HG03108 (cell line): ENCODE data around the gene PPCDC.
A peak's percentile ranks its signal among the peaks of the same experiment; 100 is the strongest.

ENCODE experiments used
- ATAC-seq: cut with Tn5 transposase; IDR thresholded peaks from one replicate; pipeline ENCODE4 v1.9.1; 2021; ENCODE audit warnings: moderate library complexity; ENCODE audit not compliant: unreplicated experiment

PPCDC gene

DNA sequence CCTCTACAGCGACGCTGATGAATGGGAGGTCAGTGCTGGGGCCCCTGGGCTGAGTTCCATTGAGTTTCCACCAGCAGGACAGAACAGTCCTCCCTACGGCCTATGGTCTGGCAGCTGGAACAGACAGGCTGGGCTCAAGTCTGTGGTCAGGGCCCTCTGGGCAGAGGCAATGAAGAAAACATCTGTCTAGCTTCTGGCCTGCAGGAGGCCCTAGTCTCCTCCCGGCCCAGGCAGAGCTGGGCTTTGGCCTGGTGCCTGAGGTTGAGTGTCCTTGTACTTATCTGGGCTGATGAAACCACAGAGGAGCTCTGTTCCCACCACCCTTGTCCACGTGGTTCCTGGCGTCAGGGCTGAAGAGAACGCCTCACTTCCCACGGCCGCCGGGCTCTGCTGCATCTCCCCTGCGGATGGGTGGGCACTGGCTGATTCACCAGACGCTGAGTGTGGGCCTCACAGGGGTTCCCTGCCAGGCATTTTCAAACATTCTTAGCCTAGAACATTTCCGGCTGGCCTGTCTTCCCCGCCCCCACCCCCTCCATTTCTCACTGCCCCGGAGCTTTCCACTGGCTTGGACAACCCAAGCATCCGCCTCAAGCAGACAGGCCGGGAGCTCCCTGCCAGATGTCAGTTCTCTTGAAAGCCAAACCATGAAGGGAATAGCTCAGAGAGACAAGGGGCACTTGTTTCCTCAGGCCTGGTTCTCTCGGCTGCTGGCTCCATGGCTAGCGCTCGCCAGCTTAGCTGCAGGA is 20.3 kb downstream of the PPCDC start:
- peak; percentile 28 for ATAC-seq

DNA sequence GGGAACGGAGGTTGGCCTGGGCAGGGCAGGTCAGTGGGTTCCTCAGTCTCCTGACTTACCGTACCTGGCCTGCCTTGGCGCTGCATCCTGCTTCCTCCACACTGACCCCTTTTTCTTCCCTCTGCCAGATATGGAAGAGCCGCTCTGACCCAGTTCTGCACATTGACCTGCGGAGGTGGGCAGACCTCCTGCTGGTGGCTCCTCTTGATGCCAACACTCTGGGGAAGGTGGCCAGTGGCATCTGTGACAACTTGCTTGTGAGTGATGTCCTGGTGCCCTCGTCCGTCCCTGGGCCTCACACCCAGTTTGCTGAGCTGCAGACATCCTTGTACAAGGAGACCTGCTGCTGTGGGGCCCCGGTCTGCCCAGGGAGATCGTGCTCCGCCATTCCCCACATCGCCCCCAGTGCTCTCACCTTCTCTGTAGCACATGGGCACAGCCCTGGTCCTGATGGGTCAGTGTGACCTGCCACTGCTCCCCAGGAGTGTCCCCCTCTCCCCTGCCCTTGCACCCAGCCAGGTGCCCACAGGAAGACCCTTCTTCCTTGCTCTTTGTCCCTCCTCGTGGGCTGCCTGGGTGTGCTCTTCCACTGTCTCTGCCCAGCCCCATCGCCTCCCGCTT is 21.0 kb downstream of the PPCDC start:
- ATAC-seq, result no peak

DNA sequence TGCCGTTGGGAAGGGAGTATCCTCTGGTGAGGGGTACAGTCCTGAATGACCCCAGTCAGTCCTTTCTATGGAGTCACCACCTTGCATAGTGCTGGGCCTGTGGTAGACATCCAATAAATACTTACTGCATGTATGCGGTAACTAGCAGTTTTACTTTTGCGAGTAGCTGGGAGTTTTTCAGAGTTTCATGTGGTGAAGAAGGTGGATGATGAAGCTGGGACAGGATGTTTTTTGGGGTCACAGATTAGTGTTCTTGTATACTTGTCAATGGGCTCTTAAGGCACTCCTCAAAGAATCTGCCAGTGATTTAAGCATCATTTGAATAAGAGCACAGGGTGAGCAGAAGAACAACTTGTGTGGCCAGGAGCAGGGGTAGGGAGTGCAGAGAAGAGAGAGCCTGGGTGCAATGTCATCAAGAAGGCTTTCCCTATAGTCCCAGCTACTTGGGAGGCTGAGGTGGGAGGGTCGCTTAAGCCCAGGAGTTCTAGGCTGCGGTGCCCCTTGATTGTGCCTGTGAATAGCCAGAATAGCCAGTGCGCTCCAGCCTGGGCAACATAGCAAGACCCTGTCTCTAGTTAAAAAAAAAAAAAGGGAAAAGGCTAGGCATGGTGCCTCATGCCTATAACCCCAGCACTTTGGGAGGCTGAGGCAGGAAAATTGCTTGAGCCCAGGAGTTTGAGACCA is 22.1 kb downstream of the PPCDC start:
- ATAC-seq, result no peak

DNA sequence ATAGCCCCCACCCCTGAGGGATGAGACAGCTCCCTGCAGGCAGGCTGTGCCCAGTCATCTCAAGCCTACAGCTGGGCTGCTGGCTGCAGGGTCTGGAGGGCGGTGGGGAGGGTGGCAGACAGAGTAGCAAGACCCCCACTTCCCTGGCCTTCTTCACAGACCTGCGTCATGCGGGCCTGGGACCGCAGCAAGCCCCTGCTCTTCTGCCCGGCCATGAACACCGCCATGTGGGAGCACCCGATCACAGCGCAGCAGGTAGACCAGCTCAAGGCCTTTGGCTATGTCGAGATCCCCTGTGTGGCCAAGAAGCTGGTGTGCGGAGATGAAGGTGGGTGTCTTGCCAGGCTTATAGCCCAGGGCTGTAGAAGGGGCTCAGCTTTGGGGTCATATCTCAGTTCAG is 25.0 kb downstream of the PPCDC start:
- no peak for ATAC-seq

DNA sequence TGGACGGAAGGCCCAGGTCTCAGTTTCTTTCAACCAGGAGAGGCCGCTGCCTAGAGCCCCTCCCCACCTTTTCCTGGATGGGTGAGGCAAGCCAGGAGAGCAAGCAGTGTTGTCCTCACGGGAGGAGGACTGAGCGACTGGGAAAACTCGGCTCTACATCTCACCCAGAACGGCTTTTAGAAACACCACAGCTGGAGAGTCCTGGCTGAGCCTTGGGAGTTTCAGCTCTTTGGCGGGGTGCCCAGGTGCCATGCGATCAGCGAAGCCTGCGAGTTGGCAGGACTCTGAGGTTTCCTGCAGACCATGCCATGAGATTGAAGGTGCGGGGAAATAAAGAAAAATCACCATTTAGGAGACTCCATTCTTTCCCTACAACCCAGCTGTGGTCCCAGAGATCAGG is 26.0 kb downstream of the PPCDC start:
- ATAC-seq, result no peak

DNA sequence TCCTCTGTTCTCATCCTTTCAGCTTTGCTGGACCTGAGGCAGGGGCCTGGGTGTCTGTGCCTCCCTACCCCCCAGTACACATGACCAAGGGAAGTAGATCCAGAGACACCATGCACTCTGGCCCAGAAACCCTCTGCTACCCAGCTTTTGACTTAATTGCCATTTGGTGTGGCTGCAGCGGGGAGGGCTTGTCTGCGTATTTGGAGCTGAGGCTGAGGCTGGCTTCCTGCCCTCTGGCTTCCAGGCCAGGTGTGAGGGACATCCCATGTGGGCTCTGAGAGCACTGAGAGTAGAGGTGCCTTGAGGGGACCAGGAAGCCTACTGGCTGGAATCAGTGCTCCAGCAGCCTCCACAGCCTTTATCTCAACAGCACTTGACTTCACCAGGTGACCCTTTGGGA is 26.9 kb downstream of the PPCDC start:
- no peak for ATAC-seq

DNA sequence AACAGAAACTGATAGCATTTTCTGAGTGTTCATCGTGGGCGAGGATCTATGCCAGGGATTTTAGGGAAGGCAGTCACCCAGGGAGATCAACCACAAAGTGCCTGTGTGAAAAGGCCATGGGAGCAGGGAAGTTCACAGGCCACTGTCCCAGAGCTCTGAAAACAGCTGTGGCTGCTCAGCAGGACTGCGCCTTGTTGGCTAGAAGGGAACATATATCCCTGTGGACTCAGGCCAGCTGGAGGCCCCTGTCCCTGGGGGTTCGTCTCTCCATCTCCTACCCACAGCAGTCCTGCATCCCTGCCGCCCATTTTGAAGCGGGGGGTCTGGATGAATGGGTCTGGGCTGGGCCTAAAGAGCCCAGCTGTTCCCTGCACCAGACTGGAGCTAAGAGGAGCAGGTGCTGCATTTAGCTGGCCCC is 27.8 kb downstream of the PPCDC start:
- ATAC-seq, result no peak

DNA sequence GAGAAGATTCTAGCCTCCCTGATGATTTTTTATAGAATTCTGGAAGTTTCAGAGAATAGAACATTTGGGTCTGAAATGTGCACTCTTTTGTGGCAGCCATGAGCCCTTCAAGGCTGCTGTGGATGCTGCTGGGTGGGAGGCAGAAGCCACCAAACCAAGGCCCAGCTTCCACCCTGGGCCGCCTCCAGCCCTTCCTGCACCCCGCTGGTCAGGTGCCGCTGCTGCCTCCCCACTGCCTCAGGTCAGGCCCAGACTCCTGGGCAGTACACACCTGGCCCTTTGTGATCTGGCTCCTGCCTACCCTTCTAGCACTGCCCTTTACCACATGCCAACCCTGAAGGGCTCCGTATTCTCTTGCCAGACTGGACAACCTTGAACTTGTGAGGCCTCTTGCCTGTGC is 28.3 kb downstream of the PPCDC start:
- ATAC-seq, result no peak

DNA sequence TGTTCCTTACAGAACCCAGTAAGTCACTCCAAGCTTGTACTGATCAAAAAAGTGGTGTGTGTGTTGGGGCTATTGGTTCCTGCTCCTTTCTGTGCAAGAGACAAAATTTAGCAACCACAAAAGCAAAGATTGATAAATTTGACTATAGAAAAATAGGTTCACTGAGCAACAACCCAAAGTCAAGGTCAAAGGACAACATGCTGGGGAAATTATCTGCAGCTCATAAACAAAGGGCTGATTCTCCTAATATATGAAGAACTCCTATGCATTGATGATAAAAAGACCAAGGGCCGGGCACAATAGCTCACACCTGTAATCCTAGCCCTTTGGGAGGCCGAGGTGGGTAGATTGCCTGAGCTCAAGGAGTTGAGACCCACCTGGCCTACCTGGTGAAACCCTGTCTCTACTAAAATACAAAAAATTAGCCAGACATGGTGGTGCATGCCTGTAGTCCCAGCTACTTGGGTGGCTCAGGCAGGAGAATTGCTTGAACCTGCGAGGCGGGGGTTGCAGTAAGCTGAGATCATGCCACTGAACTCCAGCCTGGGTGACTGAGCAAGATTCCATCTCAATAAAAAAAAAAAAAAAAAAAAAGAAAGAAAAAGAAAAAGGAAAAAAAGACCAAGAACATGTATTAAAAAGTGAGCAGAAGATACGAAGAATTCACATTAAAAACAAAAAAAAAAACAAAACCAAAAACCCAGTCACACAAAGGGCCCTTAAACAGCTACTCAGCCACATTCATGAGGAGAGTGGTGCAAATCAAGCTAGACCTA is 29.8 kb downstream of the PPCDC start:
- ATAC-seq, result no peak

DNA sequence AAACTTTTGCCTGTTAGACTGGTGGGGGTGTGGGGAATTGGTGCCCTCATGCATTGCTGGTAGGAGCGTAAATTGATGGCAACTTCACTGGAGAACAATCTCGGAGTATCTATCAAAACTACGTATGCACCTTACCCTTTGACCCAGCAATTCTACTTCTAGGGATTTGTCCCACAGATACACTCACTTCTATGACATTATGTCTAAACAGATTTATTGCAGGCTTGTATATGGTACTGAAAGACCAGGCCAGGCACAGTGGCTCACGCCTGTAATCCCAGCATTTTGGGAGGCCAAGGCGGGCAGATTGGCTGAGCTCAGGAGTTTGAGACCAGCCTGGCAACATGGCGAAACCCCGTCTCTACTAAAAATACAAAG is 30.3 kb downstream of the PPCDC start:
- ATAC-seq, result no peak

DNA sequence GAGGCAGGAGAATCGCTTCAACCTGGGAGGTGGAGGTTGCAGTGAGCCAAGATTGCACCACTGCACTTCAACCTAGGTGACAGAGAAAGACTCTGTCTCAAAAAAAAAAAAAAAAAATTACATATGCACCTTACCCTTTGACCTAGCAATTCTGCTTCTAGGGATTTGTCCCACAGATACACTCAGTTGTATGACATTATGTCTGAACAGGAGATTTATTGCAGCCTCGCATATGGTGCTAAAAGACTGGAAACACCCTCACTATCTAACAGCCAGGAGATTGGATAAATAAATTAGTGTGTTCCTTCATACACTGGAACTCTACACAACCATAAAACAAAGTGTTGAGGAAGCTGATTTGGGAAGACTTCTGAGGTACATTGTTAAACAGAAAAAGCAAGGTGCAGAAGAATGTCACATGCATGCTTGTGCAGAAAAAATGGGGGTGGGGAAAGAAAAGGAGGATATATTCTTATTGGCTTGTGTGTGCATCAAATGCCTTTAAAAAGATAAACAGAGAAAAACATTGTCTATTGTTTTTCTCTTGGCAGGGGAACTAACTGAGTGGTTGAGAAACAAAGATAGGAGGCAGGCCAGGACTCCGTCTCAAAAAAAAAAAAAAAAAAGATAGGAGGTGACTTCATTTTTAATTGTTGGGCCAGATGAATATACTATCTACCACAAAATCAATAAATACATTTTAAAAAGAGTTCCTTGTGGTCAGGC is 30.9 kb downstream of the PPCDC start:
- ATAC-seq, result no peak

DNA sequence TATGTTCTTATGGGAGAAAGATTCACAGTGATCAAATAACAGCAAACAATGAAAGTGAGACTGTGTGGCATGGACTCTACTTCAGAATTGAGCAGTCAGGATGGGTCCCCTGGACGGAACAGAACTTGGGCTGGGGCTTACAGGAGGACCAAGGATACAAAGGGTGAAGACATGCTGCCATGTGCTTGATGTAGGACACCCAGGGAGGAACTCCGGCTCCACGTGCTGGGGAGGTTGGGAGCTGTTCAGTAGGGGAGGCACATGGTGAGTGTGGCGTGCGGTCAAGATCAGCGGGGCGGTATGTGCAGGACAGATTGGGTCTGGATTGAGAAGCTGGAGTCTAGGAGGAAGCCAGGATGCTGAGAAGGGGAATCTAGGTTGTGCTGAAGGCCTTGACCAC is 32.6 kb downstream of the PPCDC start:
- no peak for ATAC-seq

DNA sequence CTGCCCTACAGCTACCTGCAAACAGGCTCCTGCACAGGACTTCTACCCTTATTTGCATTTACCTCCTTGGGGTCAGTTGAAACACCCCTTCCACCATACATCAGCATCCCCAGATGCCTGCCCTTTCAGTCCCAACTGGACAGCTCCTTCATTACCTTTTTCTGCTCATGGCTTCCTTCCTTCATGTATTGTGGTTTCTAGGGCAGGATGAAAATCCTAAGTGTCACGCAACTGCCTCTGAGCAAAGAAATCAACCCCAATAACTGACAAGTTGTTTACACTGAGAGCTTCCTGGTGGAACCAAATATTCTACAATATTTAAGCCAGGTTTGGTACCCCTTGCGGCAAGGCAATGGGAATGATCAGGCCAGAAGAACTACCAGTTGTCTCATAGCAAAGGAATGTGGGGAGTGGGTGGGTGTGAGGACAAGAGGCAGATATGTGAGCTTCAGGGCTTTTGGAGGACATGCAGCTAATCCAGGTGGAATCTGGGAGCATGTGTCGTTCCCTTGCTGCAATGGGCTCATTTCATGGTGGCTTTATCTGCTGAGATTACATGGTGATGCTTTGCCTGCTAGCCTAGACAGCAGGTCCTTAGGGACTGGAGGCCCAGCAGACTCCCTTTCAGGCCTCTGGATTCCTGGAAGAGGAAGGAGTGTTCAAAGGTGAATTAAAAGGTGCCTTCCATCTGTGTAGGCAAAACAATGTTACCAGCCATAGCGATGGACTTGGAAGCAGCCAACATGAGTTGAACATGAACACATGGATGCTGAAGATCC is 34.9 kb downstream of the PPCDC start:
- no peak for ATAC-seq

DNA sequence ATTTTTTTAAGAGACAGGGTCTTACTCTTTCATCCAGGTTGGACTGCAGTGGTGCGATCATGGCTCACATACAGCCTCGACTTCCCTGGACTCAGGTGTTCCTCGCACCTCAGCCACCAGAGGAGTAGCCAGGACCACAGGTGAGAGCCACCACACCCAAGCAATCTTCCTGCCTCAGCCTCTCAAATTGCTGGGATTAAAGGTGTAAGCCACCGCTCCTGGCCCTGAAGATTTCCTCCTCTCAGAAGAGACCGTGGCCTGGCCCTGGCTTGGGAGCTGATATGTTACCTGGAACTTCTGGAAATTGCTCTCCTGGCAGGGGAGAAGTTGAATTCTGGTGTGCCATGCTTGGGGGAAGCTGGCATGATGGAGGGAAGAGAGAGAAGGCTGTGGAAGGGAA is 36.2 kb downstream of the PPCDC start:
- no peak for ATAC-seq

DNA sequence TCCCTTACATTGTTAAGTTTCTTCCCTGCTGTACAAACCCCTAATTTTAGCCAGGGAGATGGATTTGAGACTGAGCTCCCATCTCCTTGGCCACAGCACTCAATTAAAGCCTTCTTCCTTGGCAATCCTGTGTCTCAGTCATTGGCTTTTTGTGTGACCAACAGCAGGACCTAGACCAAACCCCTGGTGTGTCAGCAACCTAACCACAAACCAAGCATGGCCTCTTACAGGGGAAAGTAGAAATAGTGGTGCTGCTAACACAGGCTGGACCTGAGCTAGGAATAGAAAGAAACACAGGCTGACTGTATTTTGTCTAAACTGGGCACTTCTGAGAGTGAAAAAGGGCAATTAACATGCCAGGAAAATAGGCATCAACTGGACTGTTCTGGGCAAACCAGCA is 37.9 kb downstream of the PPCDC start:
- ATAC-seq, result peak; percentile 70

DNA sequence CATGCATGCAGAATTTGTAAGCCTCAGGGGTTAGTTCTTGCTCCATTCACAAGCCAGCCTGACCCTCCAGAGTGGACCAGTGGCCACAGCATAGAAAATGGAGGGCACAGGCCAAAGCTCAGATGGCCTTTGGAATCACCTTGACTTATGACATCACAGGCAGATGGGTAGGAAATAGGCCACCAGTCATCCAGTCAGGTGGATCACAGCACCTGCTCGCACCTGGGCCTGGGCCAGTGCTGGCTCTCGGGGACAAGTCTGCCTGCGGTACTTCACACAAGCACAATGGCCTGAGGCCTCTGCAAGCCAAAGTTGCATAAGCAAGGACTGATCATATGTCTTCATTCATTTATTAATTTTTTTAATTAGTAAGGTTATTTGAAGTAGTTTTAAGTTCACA is 39.3 kb downstream of the PPCDC start:
- ATAC-seq, result no peak

DNA sequence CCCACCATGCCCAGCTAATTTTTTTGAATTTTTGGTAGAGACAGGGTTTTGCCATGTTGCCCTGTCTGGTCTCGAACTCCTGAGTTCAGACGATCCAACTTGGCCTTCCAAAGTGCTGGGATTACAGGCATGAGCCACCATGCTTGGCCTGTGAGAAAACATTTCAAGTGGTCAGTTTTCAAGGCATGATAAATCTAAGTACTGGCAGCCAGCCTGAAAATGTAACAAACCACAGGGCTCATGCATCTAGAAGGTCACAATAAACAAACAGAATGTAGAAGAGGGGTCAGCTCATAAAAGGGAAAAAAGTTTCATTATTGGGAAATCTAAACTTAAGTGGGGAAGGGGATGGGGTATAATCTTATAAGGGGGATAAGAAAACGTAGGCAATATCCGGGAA is 39.9 kb downstream of the PPCDC start:
- ATAC-seq, result no peak

DNA sequence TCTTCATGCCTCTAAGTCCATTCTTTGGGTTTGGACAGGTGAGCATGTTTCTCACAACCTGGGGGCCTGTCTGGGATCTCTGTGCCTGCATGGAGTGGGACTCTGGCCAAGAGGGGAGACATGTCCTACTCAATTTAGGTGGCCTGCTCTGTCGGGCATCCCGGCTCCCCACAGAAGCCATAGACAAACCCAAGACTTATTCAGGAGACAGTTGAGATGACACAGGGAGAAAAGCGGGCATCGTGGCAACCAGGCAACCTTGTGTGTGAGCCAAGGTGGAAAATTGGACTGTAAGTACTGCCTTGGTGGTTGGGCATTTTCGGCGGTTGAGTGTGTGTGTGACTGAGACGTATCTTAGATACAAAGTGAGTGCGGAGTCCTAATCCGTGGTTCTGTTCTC is 40.5 kb downstream of the PPCDC start:
- ATAC-seq, result no peak

DNA sequence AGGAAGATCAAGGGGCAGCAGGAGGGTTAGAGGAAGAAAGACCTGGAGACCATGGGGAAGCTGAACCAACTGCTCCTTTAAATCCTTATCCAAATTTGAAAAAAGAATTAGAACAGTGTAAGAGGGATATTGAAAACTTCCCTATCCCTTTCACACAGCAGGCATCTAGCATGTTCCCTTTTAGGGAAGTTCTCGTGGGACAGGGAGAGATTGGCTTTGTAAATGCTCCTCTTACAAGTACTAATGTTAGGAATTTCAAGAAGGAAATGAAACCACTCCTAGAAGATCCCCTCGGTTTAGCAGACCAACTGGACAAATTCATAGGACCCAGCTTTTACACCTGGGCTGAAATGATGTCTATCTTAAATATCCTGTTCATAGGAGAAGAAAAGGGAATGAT is 41.5 kb downstream of the PPCDC start:
- ATAC-seq, result no peak

DNA sequence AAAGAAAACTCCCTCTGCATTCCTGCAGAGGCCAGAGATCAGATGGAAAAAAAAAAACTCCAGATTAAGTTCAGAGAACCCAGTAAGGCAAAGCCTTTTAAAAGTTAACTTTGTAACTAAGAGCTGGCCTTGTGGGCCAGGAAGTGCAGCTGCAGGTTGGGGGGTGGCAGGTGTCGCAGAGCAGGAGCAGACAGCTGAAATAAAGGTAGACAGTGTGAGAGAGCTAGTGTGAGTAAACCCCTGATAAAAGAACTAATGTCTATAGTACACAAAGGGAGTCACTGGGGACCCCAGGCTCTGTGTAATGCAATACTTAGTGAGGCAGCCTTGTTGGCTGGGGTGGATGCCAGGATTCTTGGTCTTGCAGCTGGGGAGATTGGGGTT is 42.1 kb downstream of the PPCDC start:
- no peak for ATAC-seq
